Fibroblast of skin of scalp (primary cell): ENCODE measurements around the gene RABGAP1L.

Source experiments
- DNase-seq: peaks from one replicate; pipeline ENCODE4 v3.0.0-alpha.2; 2013

The RABGAP1L gene

GRCh38 chr1:174724219-174724618, 564.9 kb downstream of the RABGAP1L start:
- DNase-seq = no peak

GRCh38 chr1:174726167-174726879, 567.0 kb downstream of the RABGAP1L start:
- DNase-seq = peak; percentile 31

- DNase-seq = no peak
These were observed 567.7 kb downstream of the RABGAP1L start for GRCh38 chr1:174726880-174727585.

GRCh38 chr1:174734270-174734669, 575.0 kb downstream of the RABGAP1L start:
- DNase-seq = no peak

- DNase-seq = no peak
These were observed 577.5 kb downstream of the RABGAP1L start for GRCh38 chr1:174736831-174737230.

- DNase-seq = peak; percentile 16
These were observed 581.1 kb downstream of the RABGAP1L start for GRCh38 chr1:174740249-174740968.

- peak; percentile 36 for DNase-seq
These were observed 583.7 kb downstream of the RABGAP1L start for GRCh38 chr1:174742805-174743653.

GRCh38 chr1:174743654-174744561, 584.6 kb downstream of the RABGAP1L start:
- DNase-seq = peak; percentile 44

- no peak for DNase-seq
These were observed 585.6 kb downstream of the RABGAP1L start for GRCh38 chr1:174744886-174745285.

- no peak for DNase-seq
These were observed 586.9 kb downstream of the RABGAP1L start for GRCh38 chr1:174746024-174746808.

- no peak for DNase-seq
These were observed 588.3 kb downstream of the RABGAP1L start for GRCh38 chr1:174747613-174748012.

GRCh38 chr1:174748586-174748985, 589.3 kb downstream of the RABGAP1L start:
- no peak for DNase-seq

- no peak for DNase-seq
These were observed 593.8 kb downstream of the RABGAP1L start for GRCh38 chr1:174753131-174753530.

GRCh38 chr1:174761335-174761734, 602.0 kb downstream of the RABGAP1L start:
- DNase-seq = peak; percentile 3

- no peak for DNase-seq
These were observed 602.7 kb downstream of the RABGAP1L start for GRCh38 chr1:174761901-174762585.

- DNase-seq = no peak
These were observed 604.9 kb downstream of the RABGAP1L start for GRCh38 chr1:174764191-174764590.

- DNase-seq = no peak
These were observed 607.4 kb downstream of the RABGAP1L start for GRCh38 chr1:174766727-174767126.

- DNase-seq = no peak
These were observed 609.2 kb downstream of the RABGAP1L start for GRCh38 chr1:174768516-174768915.

GRCh38 chr1:174768949-174769348, 609.6 kb downstream of the RABGAP1L start:
- no peak for DNase-seq
